Fibroblast of lung (primary cell): ENCODE results near the gene CA12. TPM values are rescaled to one million over a fixed set of nuclear protein-coding genes. Genes with fewer than 3 reads are reported as not detected.

ENCODE experiments used
- DNase-seq, 2 donors: peaks; one replicate each; pipeline versions ENCODE4 v3.0.0 to v3.0.0-alpha.2; 2010; ENCODE audit warnings: low read depth in 2 of 2
- H2AFZ ChIP-seq: 2 replicates; pipeline ENCODE4 v1.5.1; 2012; ENCODE audit warnings: low read length, control low read depth, inconsistent platforms
- H3K27ac ChIP-seq: 2 replicates; pipeline ENCODE4 v1.5.1; 2011; ENCODE audit warnings: low read length, control low read depth; ENCODE audit not compliant: insufficient read depth
- H3K27me3 ChIP-seq: 2 replicates; pipeline ENCODE4 v1.5.1; 2011; ENCODE audit warnings: mild to moderate bottlenecking, low read length; ENCODE audit not compliant: control insufficient read depth, insufficient read depth
- H3K36me3 ChIP-seq: 2 replicates; pipeline ENCODE4 v1.5.1; 2011; ENCODE audit warnings: low read length; ENCODE audit not compliant: control insufficient read depth, insufficient read depth
- H3K4me1 ChIP-seq: 2 replicates; pipeline ENCODE4 v1.5.1; 2011; ENCODE audit warnings: low read length; ENCODE audit not compliant: control insufficient read depth, insufficient read depth; ENCODE audit errors: extremely low read depth
- H3K4me2 ChIP-seq: 2 replicates; pipeline ENCODE4 v1.5.1; 2011; ENCODE audit warnings: low read length, control low read depth; ENCODE audit not compliant: insufficient read depth; ENCODE audit errors: extremely low read depth
- H3K4me3 ChIP-seq, 4 experiments: fragments of 200-600 bp in 1 of 4; sonication (generic) in 1 of 4; replicated peaks in 1 of 4; 2 replicates each; pipeline ENCODE4 v1.5.1; 2011 to 2016; ENCODE audit warnings: low read length in 4 of 4, low read depth in 3 of 4, mild to moderate bottlenecking in 3 of 4, control low read depth in 2 of 4, inconsistent platforms in 1 of 4, mixed read lengths in 1 of 4; ENCODE audit not compliant: insufficient read depth in 1 of 4; ENCODE audit errors: control extremely low read depth in 1 of 4
- H3K79me2 ChIP-seq: 2 replicates; pipeline ENCODE4 v1.5.1; 2012; ENCODE audit warnings: mild to moderate bottlenecking, low read length, inconsistent platforms; ENCODE audit not compliant: control insufficient read depth, insufficient read depth
- H3K9ac ChIP-seq: 2 replicates; pipeline ENCODE4 v1.5.1; 2011; ENCODE audit warnings: mild to moderate bottlenecking, low read length, control low read depth; ENCODE audit not compliant: insufficient read depth
- H3K9me3 ChIP-seq: 2 replicates; pipeline ENCODE4 v1.5.1; 2012; ENCODE audit warnings: low read depth, low read length; ENCODE audit not compliant: control insufficient read depth, insufficient read depth
- H4K20me1 ChIP-seq: 2 replicates; pipeline ENCODE4 v1.5.1; 2011; ENCODE audit warnings: low read length; ENCODE audit not compliant: control insufficient read depth, insufficient read depth; ENCODE audit errors: extremely low read depth
- EZH2 ChIP-seq: IDR thresholded peaks from 2 replicates; pipeline ENCODE4 v1.5.1; 2012; ENCODE audit warnings: low read length, control low read depth, mild to moderate bottlenecking; ENCODE audit errors: missing control alignments
- polyA plus RNA-seq, 2 donors: library from polyadenylated mRNA; depleted of rRNA in 1 of 2; stranded (reverse) in 1 of 2; unstranded in 1 of 2; fragments of >200 nt; gene quantifications; 2 replicates each; pipeline ENCODE4 v1.2.1, GENCODE V29; 2011 to 2012; ENCODE audit warnings: missing spikeins in 1 of 2
- total RNA-seq: library from RNA; depleted of rRNA; stranded (reverse); fragments of >200 nt; gene quantifications from 2 replicates; pipeline ENCODE4 v1.2.1, GENCODE V29; 2014
- TF ChIP-seq, protein P1 (sequence below), 2 donors: IDR thresholded peaks in 1 of 2; conservative IDR thresholded peaks in 1 of 2; 1 replicate in 1 of 2; 2 replicates in 1 of 2; pipeline ENCODE4 v1.5.1; 2011 to 2012; ENCODE audit warnings: low read length in 2 of 2, control low read depth in 1 of 2, inconsistent platforms in 1 of 2, low read depth in 1 of 2, mild to moderate bottlenecking in 1 of 2

Gene CA12
- total and polyA plus RNA-seq, 2 donors (not counting 1 experiment from before 2014, with no cell fraction given): 30.6 to 48.4 TPM

DNA sequence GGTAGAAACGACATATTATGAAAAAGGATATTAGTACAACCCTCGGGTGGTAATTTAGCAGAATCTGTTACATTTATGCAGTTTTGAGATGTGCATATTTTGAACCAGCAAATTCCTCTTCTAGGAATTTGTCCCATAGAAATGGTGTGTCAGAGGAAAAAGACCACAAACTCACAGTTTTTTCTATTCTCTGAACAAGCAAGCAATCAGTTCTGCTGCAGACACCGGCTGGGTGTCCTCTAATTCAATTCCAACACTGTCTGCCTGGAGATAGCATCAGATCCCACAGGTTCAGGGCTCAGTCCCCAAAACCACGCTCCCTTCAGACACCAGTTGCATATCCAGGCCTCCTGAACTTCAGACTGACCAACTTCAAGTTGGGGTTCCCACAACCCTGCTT is 67.8 kb downstream of the CA12 start:
- TF ChIP-seq, protein P1, sequence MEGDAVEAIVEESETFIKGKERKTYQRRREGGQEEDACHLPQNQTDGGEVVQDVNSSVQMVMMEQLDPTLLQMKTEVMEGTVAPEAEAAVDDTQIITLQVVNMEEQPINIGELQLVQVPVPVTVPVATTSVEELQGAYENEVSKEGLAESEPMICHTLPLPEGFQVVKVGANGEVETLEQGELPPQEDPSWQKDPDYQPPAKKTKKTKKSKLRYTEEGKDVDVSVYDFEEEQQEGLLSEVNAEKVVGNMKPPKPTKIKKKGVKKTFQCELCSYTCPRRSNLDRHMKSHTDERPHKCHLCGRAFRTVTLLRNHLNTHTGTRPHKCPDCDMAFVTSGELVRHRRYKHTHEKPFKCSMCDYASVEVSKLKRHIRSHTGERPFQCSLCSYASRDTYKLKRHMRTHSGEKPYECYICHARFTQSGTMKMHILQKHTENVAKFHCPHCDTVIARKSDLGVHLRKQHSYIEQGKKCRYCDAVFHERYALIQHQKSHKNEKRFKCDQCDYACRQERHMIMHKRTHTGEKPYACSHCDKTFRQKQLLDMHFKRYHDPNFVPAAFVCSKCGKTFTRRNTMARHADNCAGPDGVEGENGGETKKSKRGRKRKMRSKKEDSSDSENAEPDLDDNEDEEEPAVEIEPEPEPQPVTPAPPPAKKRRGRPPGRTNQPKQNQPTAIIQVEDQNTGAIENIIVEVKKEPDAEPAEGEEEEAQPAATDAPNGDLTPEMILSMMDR (conservative IDR thresholded peaks at IDR 0.05 in 1 of 2, IDR thresholded peaks at IDR 0.05 in 1 of 2; ENCODE audit: low read depth in 1 of 2, low read length in 2 of 2): no peak
- TF ChIP-seq EZH2: no peak
- no peak for DNase-seq
- H2AFZ ChIP-seq: no peak overlapping the region
- no peaks in the 10 kb centered on the region for H3K36me3 ChIP-seq
- H3K9me3 ChIP-seq: no peaks in the 10 kb centered on the region
- no peaks in the 10 kb centered on the region for H3K4me1 ChIP-seq
- H3K9ac ChIP-seq: no peak overlapping the region
- no peak overlapping the region for H3K27ac ChIP-seq
- H3K4me3 ChIP-seq: no peak overlapping the region
- H3K79me2 ChIP-seq: no peaks in the 10 kb centered on the region
- no peaks in the 10 kb centered on the region for H3K27me3 ChIP-seq
- no peaks in the 10 kb centered on the region for H4K20me1 ChIP-seq
- H3K4me2 ChIP-seq: no peak overlapping the region

DNA sequence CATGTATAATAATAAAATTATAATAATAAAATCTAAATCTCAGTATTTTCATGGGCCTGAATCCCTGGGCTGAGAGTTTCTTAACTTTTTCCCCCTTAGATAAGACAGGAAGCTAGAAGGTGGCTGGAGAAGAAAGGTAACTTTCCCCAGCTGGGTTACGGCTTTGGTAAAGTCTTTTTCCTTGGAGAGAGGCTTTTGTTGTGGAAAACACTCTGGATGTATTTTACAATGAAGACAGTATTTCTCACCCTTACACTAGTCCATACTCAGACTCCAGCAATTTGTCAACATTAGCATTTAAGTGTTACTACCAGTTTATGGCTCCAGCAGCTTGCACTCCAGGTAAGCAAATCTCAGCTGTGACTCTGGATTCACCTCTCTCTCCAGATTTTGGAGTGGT is 69.4 kb downstream of the CA12 start:
- no peak overlapping the region for H3K4me2 ChIP-seq
- H3K9me3 ChIP-seq: no peaks in the 10 kb centered on the region
- H3K4me3 ChIP-seq: no peak overlapping the region
- H3K27me3 ChIP-seq: no peaks in the 10 kb centered on the region
- TF ChIP-seq, protein P1 (conservative IDR thresholded peaks at IDR 0.05 in 1 of 2, IDR thresholded peaks at IDR 0.05 in 1 of 2; ENCODE audit: low read depth in 1 of 2, low read length in 2 of 2): no peak
- TF ChIP-seq EZH2: no peak
- H4K20me1 ChIP-seq: no peaks in the 10 kb centered on the region
- no peak overlapping the region for H3K27ac ChIP-seq
- no peak for DNase-seq
- no peak overlapping the region for H2AFZ ChIP-seq
- H3K36me3 ChIP-seq: no peaks in the 10 kb centered on the region
- H3K4me1 ChIP-seq: no peaks in the 10 kb centered on the region
- no peaks in the 10 kb centered on the region for H3K79me2 ChIP-seq
- no peak overlapping the region for H3K9ac ChIP-seq

DNA sequence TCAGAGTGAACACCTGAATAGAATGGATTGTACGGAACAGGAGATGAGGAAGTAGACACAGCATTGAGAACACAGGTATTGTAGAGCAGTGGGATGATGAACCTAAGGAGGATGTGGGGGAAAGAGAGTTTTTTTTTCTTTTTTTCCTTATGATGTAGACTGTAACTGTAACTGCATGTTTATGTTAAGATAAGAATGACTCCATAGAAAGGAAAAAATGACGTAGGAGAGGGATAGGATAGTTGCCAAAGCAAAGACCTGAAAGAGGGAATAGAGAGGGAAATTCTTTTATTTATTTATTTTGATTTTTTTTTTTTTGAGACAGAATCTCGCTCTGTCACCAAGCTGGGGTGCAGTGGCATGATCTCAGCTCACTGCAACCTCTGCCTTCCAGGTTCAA is 71.0 kb downstream of the CA12 start:
- Histone ChIP-seq H3K79me2 (no peaks in the 10 kb centered on the region), H3K4me3 (no peak overlapping the region), H3K4me2 (no peak overlapping the region), H3K27me3 (no peaks in the 10 kb centered on the region), H3K27ac (no peak overlapping the region), H3K36me3 (peaks cover 1% of the 10 kb centered on the region), H2AFZ (no peak overlapping the region), H3K9me3 (no peaks in the 10 kb centered on the region), H3K4me1 (no peaks in the 10 kb centered on the region), H3K9ac (no peak overlapping the region), H4K20me1 (no peaks in the 10 kb centered on the region)
- no peak for TF ChIP-seq EZH2
- TF ChIP-seq, protein P1 (conservative IDR thresholded peaks at IDR 0.05 in 1 of 2, IDR thresholded peaks at IDR 0.05 in 1 of 2; ENCODE audit: low read depth in 1 of 2, low read length in 2 of 2): no peak
- no peak for DNase-seq
